ENCODE data around the gene UBASH3B.

The UBASH3B gene

GRCh38 chr11:122649116-122649515 lies 6.4 kb upstream of the UBASH3B start:
- FAIRE-seq, result no peak

GRCh38 chr11:122650619-122651018 lies 4.9 kb upstream of the UBASH3B start:
- no peak for FAIRE-seq

GRCh38 chr11:122652495-122652894 lies 3.0 kb upstream of the UBASH3B start:
- no peak for FAIRE-seq

GRCh38 chr11:122653916-122654585 lies 1.5 kb upstream of the UBASH3B start:
- FAIRE-seq, result no peak

- no peak for FAIRE-seq
These were observed 630 bp downstream of the UBASH3B start for GRCh38 chr11:122656073-122656630.

- no peak for FAIRE-seq
These were observed 1.1 kb downstream of the UBASH3B start for GRCh38 chr11:122656631-122657101.

- no peak for FAIRE-seq
These were observed 4.4 kb downstream of the UBASH3B start for GRCh38 chr11:122659676-122660554.

GRCh38 chr11:122661182-122661945 lies 5.8 kb downstream of the UBASH3B start:
- FAIRE-seq, result no peak

GRCh38 chr11:122663056-122663740 lies 7.7 kb downstream of the UBASH3B start:
- no peak for FAIRE-seq

- FAIRE-seq, result no peak
These were observed 8.2 kb downstream of the UBASH3B start for GRCh38 chr11:122663764-122664163.

GRCh38 chr11:122664188-122664587 lies 8.7 kb downstream of the UBASH3B start:
- FAIRE-seq, result no peak

GRCh38 chr11:122665861-122666260 lies 10.3 kb downstream of the UBASH3B start:
- FAIRE-seq, result no peak

- no peak for FAIRE-seq
These were observed 11.2 kb downstream of the UBASH3B start for GRCh38 chr11:122666743-122667142.

- no peak for FAIRE-seq
These were observed 13.1 kb downstream of the UBASH3B start for GRCh38 chr11:122668562-122669090.

GRCh38 chr11:122670131-122670530 lies 14.6 kb downstream of the UBASH3B start:
- no peak for FAIRE-seq

- FAIRE-seq, result no peak
These were observed 15.9 kb downstream of the UBASH3B start for GRCh38 chr11:122671400-122671891.

GRCh38 chr11:122672892-122673291 lies 17.4 kb downstream of the UBASH3B start:
- no peak for FAIRE-seq

- no peak for FAIRE-seq
These were observed 18.2 kb downstream of the UBASH3B start for GRCh38 chr11:122673701-122674100.

- no peak for FAIRE-seq
These were observed 21.1 kb downstream of the UBASH3B start for GRCh38 chr11:122676638-122677037.

GRCh38 chr11:122677256-122677655 lies 21.7 kb downstream of the UBASH3B start:
- FAIRE-seq, result no peak

GRCh38 chr11:122678406-122678805 lies 22.9 kb downstream of the UBASH3B start:
- no peak for FAIRE-seq

GRCh38 chr11:122679466-122679865 lies 23.9 kb downstream of the UBASH3B start:
- no peak for FAIRE-seq
